A549 (cell line): ENCODE results near the gene ANKRD23. TPM values are rescaled to one million over a fixed set of nuclear protein-coding genes. Genes with fewer than 3 reads are reported as not detected.
A peak's percentile ranks its signal among the peaks of the same experiment; 100 is the strongest.
"Not testable (repeated sequence)": the region's sequence is repeated elsewhere in the genome, so short reads cannot be mapped to it uniquely, and the experiment has no call there.

ENCODE experiments used
- ATAC-seq, 2 experiments: fragments of 200-7000 bp in 1 of 2; fragments of >200 bp in 1 of 2; cut with Nextera tagmentation in 1 of 2; cut with Tn5 transposase in 1 of 2; 3 replicates each; pipeline versions ENCODE4 v1.8.0 to v1.9.1; 2018 to 2020; ENCODE audit warnings: mild to moderate bottlenecking in 1 of 2, moderate library complexity in 1 of 2
- CTCF ChIA-PET: fragments of 300-600 bp; sonication (Branson Sonifier 250); formaldehyde crosslinking; extraction: SDS; loops from one replicate; lab custom pipeline; 2021; ENCODE audit warnings: antibody characterized with exemption, inconsistent platforms; lab: Yijun Ruan, JAX
- POLR2A ChIA-PET: fragments of 350-600 bp; formaldehyde crosslinking; extraction: SDS; loops from one replicate; lab custom pipeline; 2021; ENCODE audit warnings: antibody characterized with exemption, inconsistent platforms; lab: Yijun Ruan, JAX
- DNase-seq, 2 experiments: peaks; one replicate each; pipeline versions ENCODE4 v3.0.0 to v3.0.0-alpha.2; 2011 to 2016; ENCODE audit warnings: low read depth in 1 of 2, low spot score in 1 of 2
- FAIRE-seq: peaks from 2 replicates; lab custom pipeline; 2011; peaks lifted over from hg19 to GRCh38; lab: Jason Lieb, UNC
- H3K27ac ChIP-seq, 2 experiments: fragments of >200 bp; sonication (Bioruptor Twin); formaldehyde crosslinking; 3 replicates each; pipeline ENCODE4 v1.5.1; 2016 to 2017
- H3K4me1 ChIP-seq: fragments of >200 bp; sonication (Bioruptor Twin); formaldehyde crosslinking; 3 replicates; pipeline ENCODE4 v1.6.1; 2016
- H3K4me2 ChIP-seq: fragments of >200 bp; sonication (Bioruptor Twin); formaldehyde crosslinking; 3 replicates; pipeline ENCODE4 v1.6.1; 2016
- H3K4me3 ChIP-seq: fragments of >200 bp; sonication (Bioruptor Twin); formaldehyde crosslinking; 3 replicates; pipeline ENCODE4 v1.5.1; 2016
- H3K9me3 ChIP-seq: fragments of >200 bp; sonication (Bioruptor Twin); formaldehyde crosslinking; 3 replicates; pipeline ENCODE4 v1.6.1; 2016
- BCL3 ChIP-seq: fragments of >200 bp; sonication (Bioruptor Twin); formaldehyde crosslinking; IDR thresholded peaks from 3 replicates; pipeline ENCODE4 v1.6.1; 2016
- CBX2 ChIP-seq: fragments of 200-600 bp; sonication (generic); IDR thresholded peaks from 2 replicates; pipeline ENCODE4 v1.6.1; 2016; ENCODE audit warnings: low read depth, mild to moderate bottlenecking, borderline replicate concordance
- CBX8 ChIP-seq: fragments of 200-600 bp; sonication (generic); IDR thresholded peaks from 2 replicates; pipeline ENCODE4 v1.6.1; 2016
- EHF ChIP-seq: fragments of 250-450 bp; sonication (Bioruptor Pico); IDR thresholded peaks from 2 replicates; pipeline ENCODE4 v1.5.0; 2020; ENCODE audit warnings: mild to moderate bottlenecking
- EP300 ChIP-seq, 2 experiments: fragments of >200 bp; sonication (Bioruptor Twin); formaldehyde crosslinking; IDR thresholded peaks; 2 replicates in 1 of 2; 3 replicates in 1 of 2; pipeline ENCODE4 v1.6.1; 2016 to 2017
- FOSB ChIP-seq: fragments of 250-450 bp; sonication (Bioruptor Pico); IDR thresholded peaks from 2 replicates; pipeline ENCODE4 v1.5.0; 2020; ENCODE audit warnings: mild to moderate bottlenecking, moderate library complexity
- FOXS1 ChIP-seq: fragments of 250-450 bp; sonication (Bioruptor Pico); IDR thresholded peaks from 2 replicates; pipeline ENCODE4 v1.5.0; 2020; ENCODE audit warnings: mild to moderate bottlenecking, moderate library complexity
- NR3C1 ChIP-seq: fragments of >200 bp; sonication (Bioruptor Twin); formaldehyde crosslinking; IDR thresholded peaks from 3 replicates; pipeline ENCODE4 v1.6.1; 2017
- RCOR1 ChIP-seq: fragments of 150-350 bp; IDR thresholded peaks from 2 replicates; pipeline ENCODE4 v1.6.1; 2014; ENCODE audit warnings: antibody characterized with exemption, low read length, low read depth
- SREBF2 ChIP-seq: fragments of 450-650 bp; IDR thresholded peaks from 2 replicates; pipeline ENCODE4 v1.6.1; 2014; ENCODE audit warnings: mild to moderate bottlenecking, moderate library complexity
- TP53 ChIP-seq: fragments of 250-450 bp; sonication (Bioruptor Pico); IDR thresholded peaks from 2 replicates; pipeline ENCODE4 v1.5.0; 2021; ENCODE audit warnings: mild to moderate bottlenecking, moderate library complexity
- ZC3H11A ChIP-seq: fragments of 450-650 bp; IDR thresholded peaks from 2 replicates; pipeline ENCODE4 v1.6.1; 2014; ENCODE audit warnings: antibody characterized with exemption, mild to moderate bottlenecking
- WGBS: methylation state at CpG from one replicate; pipeline ENCODE4 v1.1.6; 2017; ENCODE audit errors: missing lambda C conversion rate; 5-methylcytosine and 5-hydroxymethylcytosine counted together
- polyA plus RNA-seq, 4 experiments: library from polyadenylated mRNA; depleted of rRNA in 3 of 4; stranded (reverse); fragments of >200 nt; fragmentation: RNase III in 1 of 4; extraction: RNeasy Plus Mini Kit Qiagen cat#74134 plus additional on column Dnase treatment in 1 of 4; gene quantifications; 2 replicates in 3 of 4; 3 replicates in 1 of 4; pipeline ENCODE4 v1.2.3, GENCODE V29; 2011 to 2017
- TF ChIP-seq, protein P1 (sequence below): fragments of 200-600 bp; sonication (generic); IDR thresholded peaks from 2 replicates; pipeline ENCODE4 v1.6.1; 2016; ENCODE audit warnings: antibody characterized with exemption, mild to moderate bottlenecking, moderate library complexity

Gene ANKRD23
- polyA plus RNA-seq, 2 of the 4 experiments (the other 2 are of a cell fraction) = 1.9 to 2.4 TPM

DNA sequence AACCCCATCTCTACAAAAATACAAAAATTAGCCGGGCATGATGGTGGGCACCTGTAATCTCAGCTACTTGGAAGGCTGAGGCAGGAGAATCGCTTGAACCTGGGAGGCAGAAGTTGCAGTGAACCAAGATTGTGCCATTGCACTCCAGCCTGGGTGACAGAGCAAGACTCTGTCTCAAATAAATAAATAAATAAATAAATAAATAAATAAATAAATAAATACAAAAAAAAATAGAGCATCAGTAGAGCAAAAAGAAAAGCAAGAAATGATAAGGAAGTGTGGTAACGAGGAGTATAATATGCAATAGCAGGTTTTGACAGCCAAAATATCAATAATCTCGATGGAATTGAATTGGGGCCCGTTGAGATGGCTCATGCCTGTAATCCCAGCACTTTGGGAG, 45.7 kb upstream of the ANKRD23 start:
- CTCF ChIA-PET = interaction anchor here (0.7 to 2.7 kb wide), 5 partner anchors 11 to 223 kb away, joined by 3 to 9 read pairs (median 4); partner anchors contain the start of gene ANKRD36
- TF ChIP-seq ZC3H11A = peak; percentile 94
- H3K4me1 ChIP-seq, POLR2A ChIA-PET, H3K4me2 ChIP-seq, H3K27ac ChIP-seq, H3K4me3 ChIP-seq, FAIRE-seq, H3K9me3 ChIP-seq, ATAC-seq, DNase-seq: not testable (repeated sequence)
- 74% methylated on average over 5 of the region's 5 CpGs for WGBS

DNA sequence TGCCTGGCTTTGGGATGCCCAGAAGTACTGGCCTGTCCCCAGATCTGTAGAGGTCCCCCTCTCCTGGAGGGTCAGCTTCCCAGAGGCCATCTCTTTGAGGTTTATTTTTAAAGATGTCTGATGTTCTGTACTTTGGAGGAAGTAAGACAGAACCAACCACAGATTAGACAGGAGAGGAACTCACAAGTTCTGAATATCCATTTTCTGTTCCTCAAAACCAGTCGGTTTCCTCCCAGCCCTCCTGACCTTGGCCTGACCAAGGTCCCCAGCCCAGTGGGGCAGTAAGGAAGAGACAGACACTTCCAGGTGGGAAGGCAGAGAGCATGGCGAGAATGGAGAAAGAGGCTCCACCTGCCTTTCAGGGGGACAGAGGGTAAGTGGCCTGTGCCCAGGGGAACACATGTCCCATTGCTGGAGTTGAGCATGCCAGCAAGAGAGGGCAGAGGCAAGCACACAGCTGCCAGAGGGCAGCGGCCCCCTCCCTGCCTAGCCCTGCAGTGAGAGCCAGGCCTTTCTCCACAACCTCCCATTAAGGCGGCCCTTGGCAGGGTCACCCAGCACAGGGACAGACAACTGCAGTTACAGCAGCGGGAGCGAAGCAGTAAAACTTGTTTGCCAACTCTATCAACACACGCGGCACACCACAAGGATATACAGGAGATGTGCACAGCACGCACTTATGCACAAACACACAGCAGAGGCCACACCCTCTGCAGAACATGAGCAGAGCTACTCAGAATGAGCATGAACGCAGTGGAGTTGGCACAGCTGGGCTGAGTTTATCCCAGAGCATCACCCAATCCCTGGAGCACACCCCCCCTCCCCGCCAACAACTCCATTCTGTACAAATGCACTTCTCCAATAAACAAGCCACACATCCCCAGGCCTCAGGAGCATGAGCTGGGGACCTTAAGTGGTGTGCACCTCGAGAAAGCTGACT, 44.5 kb upstream of the ANKRD23 start:
- peaks cover 8% of the 10 kb centered on the region for H3K4me1 ChIP-seq
- CTCF ChIA-PET = interaction anchor here (1.6 to 1.8 kb wide), 3 partner anchors 16 to 224 kb away, joined by 4 to 5 read pairs (median 4); partner anchors contain the start of genes ANKRD36 and ANKRD39
- FAIRE-seq = no peak
- no peak for DNase-seq
- H3K4me3 ChIP-seq = no peak overlapping the region
- POLR2A ChIA-PET = no interaction called here
- H3K27ac ChIP-seq = no peak overlapping the region
- TF ChIP-seq SREBF2 = no peak
- no peak for TF ChIP-seq EP300 (IDR thresholded peaks at IDR 0.05)
- TF ChIP-seq CBX2 = no peak
- no peak for TF ChIP-seq RCOR1
- TF ChIP-seq FOSB (CRISPR knock-in tag) = no peak
- TF ChIP-seq BCL3 = no peak
- TF ChIP-seq EHF (CRISPR knock-in tag) = no peak
- TF ChIP-seq, all 56 proteins: peak for 0
- H3K9me3 ChIP-seq = no peaks in the 10 kb centered on the region
- no peak overlapping the region for H3K4me2 ChIP-seq
- no peak for ATAC-seq
- 72% methylated on average over 11 of the region's 12 CpGs for WGBS

- DNase-seq = no peak
- Histone ChIP-seq H3K4me3 (no peak overlapping the region), H3K4me1 (peaks cover 8% of the 10 kb centered on the region), H3K27ac (no peak overlapping the region), H3K9me3 (no peaks in the 10 kb centered on the region), H3K4me2 (no peak overlapping the region)
- WGBS = 84% methylated on average over 15 of the region's 18 CpGs
- no peak for ATAC-seq
- ChIA-PET POLR2A (no interaction called here), CTCF (interaction anchor here (1.6 to 1.7 kb wide), 3 partner anchors 17 to 64 kb away, joined by 4 read pairs; partner anchors contain the start of gene ANKRD39)
- FAIRE-seq = no peak
- TF ChIP-seq, protein P1, sequence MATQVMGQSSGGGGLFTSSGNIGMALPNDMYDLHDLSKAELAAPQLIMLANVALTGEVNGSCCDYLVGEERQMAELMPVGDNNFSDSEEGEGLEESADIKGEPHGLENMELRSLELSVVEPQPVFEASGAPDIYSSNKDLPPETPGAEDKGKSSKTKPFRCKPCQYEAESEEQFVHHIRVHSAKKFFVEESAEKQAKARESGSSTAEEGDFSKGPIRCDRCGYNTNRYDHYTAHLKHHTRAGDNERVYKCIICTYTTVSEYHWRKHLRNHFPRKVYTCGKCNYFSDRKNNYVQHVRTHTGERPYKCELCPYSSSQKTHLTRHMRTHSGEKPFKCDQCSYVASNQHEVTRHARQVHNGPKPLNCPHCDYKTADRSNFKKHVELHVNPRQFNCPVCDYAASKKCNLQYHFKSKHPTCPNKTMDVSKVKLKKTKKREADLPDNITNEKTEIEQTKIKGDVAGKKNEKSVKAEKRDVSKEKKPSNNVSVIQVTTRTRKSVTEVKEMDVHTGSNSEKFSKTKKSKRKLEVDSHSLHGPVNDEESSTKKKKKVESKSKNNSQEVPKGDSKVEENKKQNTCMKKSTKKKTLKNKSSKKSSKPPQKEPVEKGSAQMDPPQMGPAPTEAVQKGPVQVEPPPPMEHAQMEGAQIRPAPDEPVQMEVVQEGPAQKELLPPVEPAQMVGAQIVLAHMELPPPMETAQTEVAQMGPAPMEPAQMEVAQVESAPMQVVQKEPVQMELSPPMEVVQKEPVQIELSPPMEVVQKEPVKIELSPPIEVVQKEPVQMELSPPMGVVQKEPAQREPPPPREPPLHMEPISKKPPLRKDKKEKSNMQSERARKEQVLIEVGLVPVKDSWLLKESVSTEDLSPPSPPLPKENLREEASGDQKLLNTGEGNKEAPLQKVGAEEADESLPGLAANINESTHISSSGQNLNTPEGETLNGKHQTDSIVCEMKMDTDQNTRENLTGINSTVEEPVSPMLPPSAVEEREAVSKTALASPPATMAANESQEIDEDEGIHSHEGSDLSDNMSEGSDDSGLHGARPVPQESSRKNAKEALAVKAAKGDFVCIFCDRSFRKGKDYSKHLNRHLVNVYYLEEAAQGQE = no peak
- TF ChIP-seq NR3C1 = no peak
- TF ChIP-seq TP53 (CRISPR knock-in tag) = no peak
- TF ChIP-seq CBX8 = no peak
- TF ChIP-seq FOXS1 (CRISPR knock-in tag) = no peak
Measured at GRCh38 chr2:96887493-96888012, 43.7 kb upstream of the ANKRD23 start.
